Activated CD8-positive, alpha-beta T cell treated with anti-CD3 and anti-CD28 coated beads, Interleukin-2, amount 10 ng/mL, durations not matched to agents 7 days and 5 days (primary cell): ENCODE measurements around the gene KRT72. TPM values are rescaled to one million over a fixed set of nuclear protein-coding genes. Genes with fewer than 3 reads are reported as not detected.

ENCODE experiments used
- ATAC-seq: fragments of 150-1000 bp; cut with Tn5 transposase; one replicate; pipeline ENCODE4 v1.10.0; 2021; ENCODE audit warnings: moderate library complexity
- CTCF ChIA-PET: fragments of 350-600 bp; sonication (Branson Sonifier 250); formaldehyde crosslinking; loops from one replicate; lab custom pipeline; 2021; ENCODE audit warnings: antibody characterized with exemption; lab: Charles Lee
- POLR2A ChIA-PET: fragments of 350-600 bp; sonication (Branson Sonifier 250); formaldehyde crosslinking; loops from one replicate; lab custom pipeline; 2021; ENCODE audit warnings: antibody characterized with exemption; lab: Charles Lee
- DNase-seq: peaks from one replicate; pipeline ENCODE4 v3.0.0-alpha.2; 2020
- H3K27ac Mint-ChIP-seq: one replicate; pipeline ENCODE4 v1.8.0; 2021; ENCODE audit warnings: mild to moderate bottlenecking, mixed read lengths
- H3K27me3 Mint-ChIP-seq: one replicate; pipeline ENCODE4 v1.8.0; 2021; ENCODE audit warnings: low read depth, mixed read lengths
- H3K36me3 Mint-ChIP-seq: one replicate; pipeline ENCODE4 v1.8.0; 2021; ENCODE audit warnings: low read depth, mixed read lengths
- H3K4me1 Mint-ChIP-seq: one replicate; pipeline ENCODE4 v1.8.0; 2021; ENCODE audit warnings: low read depth, mixed read lengths
- H3K4me3 Mint-ChIP-seq: one replicate; pipeline ENCODE4 v1.8.0; 2021; ENCODE audit warnings: mild to moderate bottlenecking, mixed read lengths
- H3K9me3 Mint-ChIP-seq: one replicate; pipeline ENCODE4 v1.8.0; 2022; ENCODE audit warnings: mixed read lengths; ENCODE audit not compliant: insufficient read depth
- total RNA-seq, 2 experiments: library from RNA; stranded (reverse); gene quantifications; one replicate each; pipeline ENCODE4 v1.2.3, GENCODE V29; 2021

KRT72 gene
- total RNA-seq, 2 experiments from 2014 or later = 0.40 to 0.44 TPM

DNA sequence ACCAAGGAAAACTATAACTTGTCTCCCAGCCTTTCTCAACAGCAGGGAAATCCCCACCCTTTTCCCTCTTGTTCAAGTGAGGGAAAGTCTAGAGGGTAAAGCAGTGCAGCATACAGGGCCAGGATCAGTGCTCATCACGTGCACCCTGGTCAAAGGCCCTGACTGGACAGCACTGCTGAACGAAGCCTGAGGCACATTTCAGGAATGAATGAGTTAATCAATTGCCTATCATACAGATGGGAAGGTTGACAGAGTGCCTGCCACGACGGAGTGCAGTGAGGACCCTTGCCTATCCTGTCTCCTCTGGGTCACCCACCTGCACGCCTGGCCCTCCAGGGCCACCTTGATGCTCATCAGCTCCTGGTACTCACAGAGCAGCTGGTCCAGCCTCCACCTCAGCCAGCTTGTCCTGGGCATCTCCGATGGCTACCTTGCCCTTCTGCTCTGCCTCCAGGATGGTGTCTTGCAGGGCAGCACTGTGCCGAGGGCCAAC is 28.8 kb upstream of the KRT72 start:
- ChIA-PET CTCF (interaction anchor here (0.7 to 1.0 kb wide), 3 partner anchors 20 to 250 kb away, joined by 3 to 4 read pairs (median 4); no protein-coding TSS in a partner anchor), POLR2A (no interaction called here)
- no peak for ATAC-seq
- H3K4me1 Mint-ChIP-seq = peaks cover 63% of the 10 kb centered on the region
- H3K27me3 Mint-ChIP-seq = peaks cover 7% of the 10 kb centered on the region
- peak; percentile 14 for DNase-seq
- H3K9me3 Mint-ChIP-seq = no peaks in the 10 kb centered on the region
- H3K27ac Mint-ChIP-seq = peak overlapping the region; percentile 79
- H3K36me3 Mint-ChIP-seq = peaks cover 2% of the 10 kb centered on the region
- no peak overlapping the region for H3K4me3 Mint-ChIP-seq

- no peaks in the 10 kb centered on the region for H3K9me3 Mint-ChIP-seq
- peaks cover 8% of the 10 kb centered on the region for H3K27me3 Mint-ChIP-seq
- H3K36me3 Mint-ChIP-seq = peaks cover 2% of the 10 kb centered on the region
- DNase-seq = peak; percentile 16
- CTCF ChIA-PET = interaction anchor here (1.1 kb wide), 1 partner anchor 41 kb away, joined by 3 read pairs; no protein-coding TSS in a partner anchor
- no peak for ATAC-seq
- H3K27ac Mint-ChIP-seq = no peak overlapping the region
- POLR2A ChIA-PET = no interaction called here
- peaks cover 60% of the 10 kb centered on the region for H3K4me1 Mint-ChIP-seq
- H3K4me3 Mint-ChIP-seq = no peak overlapping the region
Measured at GRCh38 chr12:52629281-52630007, 28.2 kb upstream of the KRT72 start.

DNA sequence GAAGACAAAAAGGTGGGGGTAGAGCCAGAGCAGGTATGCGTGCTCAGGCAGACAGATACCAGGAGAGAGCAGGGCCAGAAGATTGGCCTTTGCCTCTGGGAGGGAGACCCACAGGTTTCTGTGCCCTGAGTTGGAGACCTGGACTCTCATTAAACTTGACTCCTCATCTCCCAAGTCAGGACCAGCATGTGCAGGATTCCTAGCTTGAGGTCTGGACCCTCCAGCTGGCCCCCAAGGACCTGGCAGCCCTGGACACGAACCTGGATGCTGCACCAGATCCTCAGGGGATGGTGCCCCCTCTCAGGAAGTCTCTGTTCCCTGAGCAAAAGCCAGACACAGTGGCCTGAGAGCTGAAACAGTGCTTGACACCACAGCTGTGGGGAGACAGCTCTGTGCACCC is 27.6 kb upstream of the KRT72 start:
- Mint-ChIP-seq H3K4me3 (no peak overlapping the region), H3K27ac (no peak overlapping the region), H3K4me1 (peaks cover 54% of the 10 kb centered on the region), H3K27me3 (peaks cover 8% of the 10 kb centered on the region), H3K36me3 (peaks cover 2% of the 10 kb centered on the region), H3K9me3 (peaks cover 4% of the 10 kb centered on the region)
- POLR2A ChIA-PET = no interaction called here
- CTCF ChIA-PET = interaction anchor here (1.1 kb wide), 1 partner anchor 40 kb away, joined by 3 read pairs; no protein-coding TSS in a partner anchor
- ATAC-seq = no peak
- no peak for DNase-seq

DNA sequence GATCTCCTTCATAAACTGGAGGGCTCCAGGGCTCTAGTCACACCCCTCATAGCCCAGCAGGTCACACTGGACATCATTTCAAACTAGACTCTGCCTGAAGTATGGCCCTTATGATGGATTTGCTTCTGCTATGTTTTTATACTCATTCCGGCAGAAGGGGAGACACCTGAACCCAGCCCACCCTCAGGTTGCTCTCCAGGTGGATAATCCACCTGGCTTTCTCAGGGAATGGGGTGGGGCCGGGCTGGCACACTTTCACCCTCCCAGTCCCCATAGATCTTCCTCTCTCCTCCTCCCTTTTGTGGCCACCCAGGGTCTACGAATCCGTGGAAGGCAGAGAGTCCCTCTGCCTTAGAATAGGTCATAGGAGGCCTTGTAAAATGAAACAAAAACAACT is 26.8 kb upstream of the KRT72 start:
- ChIA-PET CTCF (no interaction called here), POLR2A (no interaction called here)
- H3K9me3 Mint-ChIP-seq = peaks cover 8% of the 10 kb centered on the region
- H3K36me3 Mint-ChIP-seq = peaks cover under 1% of the 10 kb centered on the region
- peaks cover 8% of the 10 kb centered on the region for H3K27me3 Mint-ChIP-seq
- ATAC-seq (no peak), DNase-seq (no peak)
- no peak overlapping the region for H3K27ac Mint-ChIP-seq
- no peak overlapping the region for H3K4me3 Mint-ChIP-seq
- H3K4me1 Mint-ChIP-seq = peaks cover 47% of the 10 kb centered on the region

GRCh38 chr12:52627395-52628110 is 26.3 kb upstream of the KRT72 start:
- Mint-ChIP-seq H3K27ac (no peak overlapping the region), H3K4me3 (no peak overlapping the region), H3K27me3 (peaks cover 8% of the 10 kb centered on the region), H3K36me3 (no peaks in the 10 kb centered on the region), H3K9me3 (peaks cover 13% of the 10 kb centered on the region), H3K4me1 (peaks cover 41% of the 10 kb centered on the region)
- DNase-seq (no peak), ATAC-seq (no peak)
- ChIA-PET POLR2A (no interaction called here), CTCF (interaction anchor here (1.8 kb wide), 1 partner anchor 17 kb away, joined by 7 read pairs; no protein-coding TSS in a partner anchor)

GRCh38 chr12:52622349-52622748 is 21.1 kb upstream of the KRT72 start:
- ChIA-PET POLR2A (no interaction called here), CTCF (no interaction called here)
- no peak overlapping the region for H3K27ac Mint-ChIP-seq
- H3K27me3 Mint-ChIP-seq = peaks cover 8% of the 10 kb centered on the region
- ATAC-seq = no peak
- H3K4me1 Mint-ChIP-seq = peaks cover 6% of the 10 kb centered on the region
- H3K4me3 Mint-ChIP-seq = no peak overlapping the region
- H3K36me3 Mint-ChIP-seq = no peaks in the 10 kb centered on the region
- no peak for DNase-seq
- H3K9me3 Mint-ChIP-seq = peaks cover 14% of the 10 kb centered on the region

DNA sequence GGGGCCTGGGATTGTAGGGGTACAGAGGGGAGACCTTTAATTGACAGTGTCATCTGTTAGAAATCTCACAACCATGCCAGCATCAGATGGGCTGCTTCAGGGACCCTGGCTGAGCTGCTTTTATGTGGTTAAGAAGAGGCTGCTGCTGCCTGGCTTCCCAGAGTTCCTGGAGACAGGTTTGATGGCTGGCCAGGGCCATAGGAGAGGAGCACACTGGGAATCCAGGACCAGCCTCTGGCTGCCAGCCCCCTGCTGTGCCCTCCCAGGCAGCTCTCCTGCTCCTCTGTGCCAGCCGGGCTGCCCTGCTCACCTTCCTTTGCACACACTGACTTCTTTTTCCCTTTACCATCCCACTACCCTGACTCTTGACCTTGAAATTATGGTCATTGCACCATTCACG is 17.6 kb upstream of the KRT72 start:
- Mint-ChIP-seq H3K4me1 (peaks cover 27% of the 10 kb centered on the region), H3K4me3 (no peak overlapping the region), H3K27ac (no peak overlapping the region), H3K9me3 (peaks cover 10% of the 10 kb centered on the region), H3K36me3 (no peaks in the 10 kb centered on the region), H3K27me3 (peaks cover 3% of the 10 kb centered on the region)
- POLR2A ChIA-PET = interaction anchor here (0.6 to 0.8 kb wide), 2 partner anchors 27 to 30 kb away, joined by 3 read pairs; no protein-coding TSS in a partner anchor
- DNase-seq (no peak), ATAC-seq (no peak)
- CTCF ChIA-PET = interaction anchor here (0.6 to 1.1 kb wide), 3 partner anchors 8 to 55 kb away, joined by 3 to 4 read pairs (median 3); no protein-coding TSS in a partner anchor

- Mint-ChIP-seq H3K4me1 (peaks cover 31% of the 10 kb centered on the region), H3K9me3 (peaks cover 7% of the 10 kb centered on the region), H3K36me3 (no peaks in the 10 kb centered on the region), H3K4me3 (no peak within 1 kb of the TSS), H3K27ac (no peak within 1 kb of the TSS), H3K27me3 (peaks cover 3% of the 10 kb centered on the region)
- ChIA-PET CTCF (no interaction called here), POLR2A (no interaction called here)
- ATAC-seq (no peak), DNase-seq (peak; percentile 5)
Measured at GRCh38 chr12:52618216-52618615, 17.0 kb upstream of the KRT72 start, which contains the start of gene KRT73. Gene KRT73, minus strand, starts transcription at chr12:52618559. Its CDS starts 35 bp downstream, at chr12:52618524.

DNA sequence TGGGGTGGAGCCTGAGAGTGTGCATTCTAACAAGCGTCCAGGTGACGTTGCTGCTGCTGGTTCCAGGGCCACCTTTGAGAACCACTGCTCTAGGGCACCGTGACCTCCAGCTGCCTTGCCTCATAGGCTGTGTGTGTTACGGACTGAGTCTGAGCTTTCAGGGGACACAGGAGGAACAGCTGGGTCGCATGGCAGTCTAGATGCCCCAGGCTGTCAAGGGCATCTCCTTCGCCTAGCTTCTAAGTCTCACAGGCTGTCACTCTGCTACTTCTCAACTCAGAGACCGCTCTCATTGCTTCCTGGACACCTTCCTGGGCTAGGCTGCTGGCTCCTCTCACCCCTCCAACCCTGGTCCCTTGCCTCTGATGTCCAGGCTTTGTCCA is 16.1 kb upstream of the KRT72 start:
- CTCF ChIA-PET = interaction anchor here (0.9 to 1.8 kb wide), 2 partner anchors 28 to 32 kb away, joined by 3 to 5 read pairs; no protein-coding TSS in a partner anchor
- ATAC-seq (no peak), DNase-seq (peak; percentile 9)
- Mint-ChIP-seq H3K27ac (no peak overlapping the region), H3K4me3 (no peak overlapping the region), H3K36me3 (no peaks in the 10 kb centered on the region), H3K4me1 (peaks cover 39% of the 10 kb centered on the region), H3K9me3 (no peaks in the 10 kb centered on the region), H3K27me3 (peaks cover 3% of the 10 kb centered on the region)
- POLR2A ChIA-PET = no interaction called here

- ChIA-PET POLR2A (no interaction called here), CTCF (interaction anchor here (0.9 to 1.8 kb wide), 2 partner anchors 28 to 31 kb away, joined by 3 to 5 read pairs; no protein-coding TSS in a partner anchor)
- H3K9me3 Mint-ChIP-seq = no peaks in the 10 kb centered on the region
- H3K27me3 Mint-ChIP-seq = peaks cover 3% of the 10 kb centered on the region
- H3K4me3 Mint-ChIP-seq = no peak overlapping the region
- no peak for ATAC-seq
- peaks cover 41% of the 10 kb centered on the region for H3K4me1 Mint-ChIP-seq
- no peaks in the 10 kb centered on the region for H3K36me3 Mint-ChIP-seq
- DNase-seq = peak; percentile 7
- H3K27ac Mint-ChIP-seq = peak overlapping the region; percentile 60
Measured at GRCh38 chr12:52616680-52617402, 15.6 kb upstream of the KRT72 start.

DNA sequence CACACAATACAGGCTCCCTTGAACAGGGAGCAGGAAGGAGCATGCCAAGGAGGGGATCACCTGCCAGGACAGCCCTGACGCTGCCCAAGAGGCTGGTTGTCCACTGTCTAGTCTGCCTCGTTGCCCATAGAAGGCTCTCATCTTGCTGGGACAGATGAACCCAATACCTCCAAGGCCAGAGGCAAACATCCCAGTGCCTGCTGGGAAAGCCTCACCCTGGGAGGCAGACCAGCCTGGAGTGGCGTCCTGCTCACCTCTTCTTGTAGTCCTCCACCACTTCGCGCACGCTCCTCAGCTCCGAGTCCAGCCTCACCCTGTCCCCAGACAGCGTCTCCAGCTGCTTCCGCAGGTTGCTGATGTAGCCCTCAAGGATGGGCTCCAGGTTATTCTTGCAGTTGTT is 14.6 kb upstream of the KRT72 start:
- peak overlapping the region; percentile 19 for H3K27ac Mint-ChIP-seq
- ATAC-seq = no peak
- no peak overlapping the region for H3K4me3 Mint-ChIP-seq
- DNase-seq = peak; percentile 12
- peaks cover 50% of the 10 kb centered on the region for H3K4me1 Mint-ChIP-seq
- peaks cover 3% of the 10 kb centered on the region for H3K27me3 Mint-ChIP-seq
- ChIA-PET CTCF (interaction anchor here (0.8 to 1.2 kb wide), 2 partner anchors 19 to 30 kb away, joined by 3 to 4 read pairs; no protein-coding TSS in a partner anchor), POLR2A (no interaction called here)
- H3K9me3 Mint-ChIP-seq = no peaks in the 10 kb centered on the region
- no peaks in the 10 kb centered on the region for H3K36me3 Mint-ChIP-seq
